HCT116 (cell line): ENCODE measurements around the gene GALNT13. TPM values are rescaled to one million over a fixed set of nuclear protein-coding genes. Genes with fewer than 3 reads are reported as not detected.

Experiments
- ATAC-seq: fragments of 200-7000 bp; cut with Tn5 transposase; 2 replicates; pipeline ENCODE4 v1.9.1; 2020; ENCODE audit warnings: mild to moderate bottlenecking, moderate library complexity
- BruUV-seq: library from RNA; stranded (reverse); fragments of 400-500 nt; replicated peaks from 2 replicates; lab custom pipeline; 2021; lab: Mats Ljungman, UMichigan
- CTCF ChIA-PET: fragments of 300-600 bp; sonication (Branson Sonifier 250); formaldehyde crosslinking; loops from one replicate; lab custom pipeline; 2021; ENCODE audit warnings: antibody characterized with exemption; lab: Charles Lee
- POLR2A ChIA-PET: fragments of 300-600, 350-600 bp; sonication (Branson Sonifier 250); formaldehyde crosslinking; loops from one replicate; lab custom pipeline; 2021; ENCODE audit warnings: antibody characterized with exemption; lab: Charles Lee
- RAD21 ChIA-PET, 2 experiments: fragments of 300-600 bp; sonication (Branson Sonifier 250); formaldehyde crosslinking; loops; one replicate each; lab custom pipeline; 2023; ENCODE audit warnings: low total read pairs in 2 of 2; ENCODE audit not compliant: uncharacterized antibody in 2 of 2, unreplicated experiment in 2 of 2, low non-redundant PET in 1 of 2; lab: Charles Lee
- DNase-seq: peaks from one replicate; pipeline ENCODE4 v3.0.0-alpha.2; 2010; ENCODE audit warnings: low read depth, low spot score
- H2AFZ ChIP-seq: fragments of 200-600 bp; shearing (Covaris generic), sonication (generic); 2 replicates; pipeline ENCODE4 v1.6.1; 2017; ENCODE audit warnings: low read depth, mixed run types, mixed read lengths, antibody characterized with exemption, low read length; ENCODE audit not compliant: poor library complexity, severe bottlenecking
- H3K27ac ChIP-seq: 2 replicates; pipeline ENCODE4 v1.5.1; 2012; ENCODE audit warnings: low read depth, low read length
- H3K27me3 ChIP-seq: fragments of 200-600 bp; sonication (generic); 2 replicates; pipeline ENCODE4 v1.6.1; 2016; ENCODE audit warnings: mixed run types, low read length, mixed read lengths; ENCODE audit not compliant: insufficient read depth
- H3K36me3 ChIP-seq, 2 experiments: fragments of 200-500 bp in 1 of 2; fragments of 200-600 bp in 1 of 2; sonication (Bioruptor generic) in 1 of 2; sonication (generic) in 1 of 2; 2 replicates each; pipeline versions ENCODE4 v1.5.1 to v1.6.1; 2014 to 2016; ENCODE audit warnings: low read length in 2 of 2, inconsistent platforms in 1 of 2, mixed read lengths in 1 of 2, mixed run types in 1 of 2; ENCODE audit not compliant: insufficient read depth in 2 of 2, control insufficient read depth in 1 of 2
- H3K4me1 ChIP-seq, 2 experiments: fragments of 200-600 bp in 1 of 2; sonication (generic) in 1 of 2; 2 replicates each; pipeline versions ENCODE4 v1.5.1 to v1.6.1; 2012 to 2017; ENCODE audit warnings: low read length in 2 of 2, inconsistent platforms in 1 of 2, mild to moderate bottlenecking in 1 of 2, mixed read lengths in 1 of 2, mixed run types in 1 of 2, moderate library complexity in 1 of 2; ENCODE audit not compliant: insufficient read depth in 2 of 2, control insufficient read depth in 1 of 2
- H3K4me2 ChIP-seq: fragments of 200-600 bp; sonication (generic); 2 replicates; pipeline ENCODE4 v1.6.1; 2017; ENCODE audit warnings: mixed run types, low read length, mixed read lengths
- H3K4me3 ChIP-seq, 2 experiments: fragments of 200-600 bp in 1 of 2; sonication (generic) in 1 of 2; replicated peaks in 1 of 2; 2 replicates each; pipeline ENCODE4 v1.5.1; 2011 to 2016; ENCODE audit warnings: low read length in 2 of 2, control low read depth in 1 of 2, low read depth in 1 of 2, mild to moderate bottlenecking in 1 of 2, mixed read lengths in 1 of 2, mixed run types in 1 of 2
- H3K79me2 ChIP-seq: fragments of 200-600 bp; sonication (generic); 2 replicates; pipeline ENCODE4 v1.6.1; 2017; ENCODE audit warnings: mild to moderate bottlenecking, mixed run types, low read length, moderate library complexity, mixed read lengths; ENCODE audit not compliant: insufficient read depth
- H3K9ac ChIP-seq: fragments of 200-600 bp; sonication (generic); 2 replicates; pipeline ENCODE4 v1.6.1; 2016; ENCODE audit warnings: low read length, mixed read lengths
- H3K9me2 ChIP-seq: fragments of 200-600 bp; sonication (generic), shearing (Covaris generic); 2 replicates; pipeline ENCODE4 v1.6.1; 2017; ENCODE audit warnings: mixed run types, mild to moderate bottlenecking, moderate library complexity; ENCODE audit not compliant: insufficient read depth
- H3K9me3 ChIP-seq, 2 experiments: fragments of 200-500 bp in 1 of 2; fragments of 200-600 bp in 1 of 2; sonication (Bioruptor generic) in 1 of 2; sonication (generic) in 1 of 2; 2 replicates each; pipeline ENCODE4 v1.6.1; 2014 to 2017; ENCODE audit warnings: low read length in 2 of 2, mixed read lengths in 2 of 2, inconsistent platforms in 1 of 2, low read depth in 1 of 2, mild to moderate bottlenecking in 1 of 2, mixed run types in 1 of 2, moderate library complexity in 1 of 2; ENCODE audit not compliant: control insufficient read depth in 1 of 2, insufficient read depth in 1 of 2
- H4K20me1 ChIP-seq: fragments of 200-600 bp; sonication (generic), shearing (Covaris generic); 2 replicates; pipeline ENCODE4 v1.6.1; 2017; ENCODE audit warnings: mixed run types, mild to moderate bottlenecking, moderate library complexity; ENCODE audit not compliant: insufficient read depth
- EZH2 ChIP-seq: fragments of 200-600 bp; sonication (generic); IDR thresholded peaks from 2 replicates; pipeline ENCODE4 v1.6.1; 2017; ENCODE audit warnings: antibody characterized with exemption, mixed run types
- EZH2phosphoT487 ChIP-seq: fragments of 200-600 bp; IDR thresholded peaks from 2 replicates; pipeline ENCODE4 v1.6.1; 2018; ENCODE audit warnings: antibody characterized with exemption, borderline replicate concordance
- FOSL1 ChIP-seq: IDR thresholded peaks from 2 replicates; pipeline ENCODE4 v1.6.1; 2012; ENCODE audit warnings: low read depth
- POLR2AphosphoS5 ChIP-seq: IDR thresholded peaks from 2 replicates; pipeline ENCODE4 v1.6.1; 2011; ENCODE audit warnings: mild to moderate bottlenecking, low read depth, low read length, moderate library complexity
- SRF ChIP-seq: IDR thresholded peaks from 2 replicates; pipeline ENCODE4 v1.6.1; 2012; ENCODE audit warnings: low read depth
- TCF7L2 ChIP-seq: IDR thresholded peaks from 2 replicates; pipeline ENCODE4 v1.7.0; 2011; ENCODE audit warnings: borderline replicate concordance, inconsistent platforms; ENCODE audit not compliant: insufficient read depth, insufficient read length; ENCODE audit errors: extremely low read depth
- YY1 ChIP-seq: IDR thresholded peaks from 2 replicates; pipeline ENCODE4 v1.6.1; 2011; ENCODE audit warnings: low read length, low read depth, moderate library complexity, mild to moderate bottlenecking; ENCODE audit not compliant: insufficient replicate concordance; ENCODE audit errors: extremely low read depth
- ZFX ChIP-seq: fragments of 450-650 bp; IDR thresholded peaks from 2 replicates; pipeline ENCODE4 v1.6.1; 2017
- intact Hi-C: fragments of 100-400 bp; cut with micrococcal nuclease; formaldehyde crosslinking; loops from 2 replicates; pipeline ENCODE4 v1.10.0; 2022
- total RNA-seq: library from RNA; stranded (reverse); gene quantifications from one replicate; pipeline ENCODE4 v1.2.1, GENCODE V29; 2021; ENCODE audit not compliant: unreplicated experiment
- TF ChIP-seq, protein P1 (sequence below): IDR thresholded peaks from 2 replicates; pipeline ENCODE4 v1.6.1; 2012
- TF ChIP-seq, protein P2 (sequence below), 3 experiments: fragments of 200-600 bp in 1 of 3; sonication (generic) in 1 of 3; IDR thresholded peaks in 2 of 3; conservative IDR thresholded peaks in 1 of 3; 2 replicates each; pipeline ENCODE4 v1.5.1; 2012 to 2017; ENCODE audit warnings: low read depth in 2 of 3, low read length in 2 of 3, antibody characterized with exemption in 1 of 3, borderline replicate concordance in 1 of 3, control low read depth in 1 of 3, mild to moderate bottlenecking in 1 of 3, mixed read lengths in 1 of 3, mixed run types in 1 of 3, moderate library complexity in 1 of 3; ENCODE audit not compliant: insufficient read depth in 1 of 3

Gene GALNT13
- total RNA-seq, 1 experiment from 2014 or later: 0.44 TPM

DNA sequence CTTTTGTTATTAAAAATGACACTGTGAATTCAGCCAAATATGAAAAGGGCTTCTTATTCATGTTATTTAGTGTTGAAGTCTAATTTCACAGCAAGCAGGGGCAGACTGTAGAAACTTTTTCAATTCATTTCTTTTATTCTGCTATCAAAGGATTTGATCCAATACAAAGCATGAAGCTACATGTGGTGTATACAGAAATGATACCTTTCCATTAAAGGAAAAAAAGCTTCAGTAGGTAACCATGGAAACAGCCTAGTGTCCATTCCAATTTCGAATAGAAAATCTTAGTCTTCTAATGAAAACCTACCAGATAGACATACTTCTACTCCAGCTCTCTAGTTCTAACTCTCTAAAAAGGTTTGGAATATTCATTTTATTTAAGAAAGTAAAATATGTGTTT, 550.5 kb downstream of the GALNT13 start:
- Histone ChIP-seq H3K27ac (no peak overlapping the region), H3K27me3 (no peaks in the 10 kb centered on the region), H3K4me3 (no peak overlapping the region), H4K20me1 (no peaks in the 10 kb centered on the region), H3K9ac (no peak overlapping the region), H3K4me2 (no peak overlapping the region), H3K9me3 (no peaks in the 10 kb centered on the region), H2AFZ (no peak overlapping the region), H3K9me2 (no peaks in the 10 kb centered on the region), H3K4me1 (no peaks in the 10 kb centered on the region), H3K36me3 (no peaks in the 10 kb centered on the region), H3K79me2 (no peaks in the 10 kb centered on the region)
- DNase-seq: no peak
- RAD21 ChIA-PET: no interaction called here
- CTCF ChIA-PET: no interaction called here
- ATAC-seq: no peak
- no peak for TF ChIP-seq YY1
- intact Hi-C loops: no loop called here
- POLR2A ChIA-PET: no interaction called here
- BruUV-seq: no TSS peak

DNA sequence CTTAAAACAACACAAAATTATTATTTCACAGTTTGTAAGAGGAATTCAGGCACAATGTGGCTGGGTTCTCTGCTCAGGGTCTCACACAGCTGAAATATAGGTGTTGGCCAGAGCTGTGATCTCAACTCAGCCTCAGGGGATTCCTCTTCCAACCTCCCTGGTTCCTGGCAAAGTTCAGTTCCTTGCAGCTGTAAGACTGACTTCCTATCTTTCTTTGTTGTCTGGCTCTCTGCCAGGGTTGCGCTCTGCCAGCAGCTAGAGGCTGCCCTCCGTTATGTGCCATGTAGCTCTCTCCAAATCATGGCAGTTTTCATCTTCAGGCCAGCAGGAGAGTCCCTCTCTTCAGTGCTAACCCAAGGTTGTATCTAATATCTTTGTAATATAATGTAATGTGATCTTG, 554.3 kb downstream of the GALNT13 start:
- H3K9me2 ChIP-seq: no peaks in the 10 kb centered on the region
- no peak overlapping the region for H3K4me2 ChIP-seq
- ATAC-seq (no peak), DNase-seq (no peak)
- H3K4me1 ChIP-seq: no peaks in the 10 kb centered on the region
- no peaks in the 10 kb centered on the region for H3K9me3 ChIP-seq
- no peak overlapping the region for H3K27ac ChIP-seq
- no peaks in the 10 kb centered on the region for H3K36me3 ChIP-seq
- BruUV-seq: no TSS peak
- intact Hi-C loops: no loop called here
- H3K79me2 ChIP-seq: no peaks in the 10 kb centered on the region
- no peak overlapping the region for H2AFZ ChIP-seq
- H4K20me1 ChIP-seq: no peaks in the 10 kb centered on the region
- no peak overlapping the region for H3K4me3 ChIP-seq
- RAD21 ChIA-PET: no interaction called here
- POLR2A ChIA-PET: no interaction called here
- H3K27me3 ChIP-seq: no peaks in the 10 kb centered on the region
- no peak overlapping the region for H3K9ac ChIP-seq
- TF ChIP-seq ZFX (no peak), FOSL1 (no peak), POLR2AphosphoS5 (no peak), TCF7L2 (no peak), SRF (no peak), EZH2phosphoT487 (no peak), EZH2 (no peak)
- TF ChIP-seq, protein P1, sequence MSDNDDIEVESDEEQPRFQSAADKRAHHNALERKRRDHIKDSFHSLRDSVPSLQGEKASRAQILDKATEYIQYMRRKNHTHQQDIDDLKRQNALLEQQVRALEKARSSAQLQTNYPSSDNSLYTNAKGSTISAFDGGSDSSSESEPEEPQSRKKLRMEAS: no peak
- TF ChIP-seq, protein P2, sequence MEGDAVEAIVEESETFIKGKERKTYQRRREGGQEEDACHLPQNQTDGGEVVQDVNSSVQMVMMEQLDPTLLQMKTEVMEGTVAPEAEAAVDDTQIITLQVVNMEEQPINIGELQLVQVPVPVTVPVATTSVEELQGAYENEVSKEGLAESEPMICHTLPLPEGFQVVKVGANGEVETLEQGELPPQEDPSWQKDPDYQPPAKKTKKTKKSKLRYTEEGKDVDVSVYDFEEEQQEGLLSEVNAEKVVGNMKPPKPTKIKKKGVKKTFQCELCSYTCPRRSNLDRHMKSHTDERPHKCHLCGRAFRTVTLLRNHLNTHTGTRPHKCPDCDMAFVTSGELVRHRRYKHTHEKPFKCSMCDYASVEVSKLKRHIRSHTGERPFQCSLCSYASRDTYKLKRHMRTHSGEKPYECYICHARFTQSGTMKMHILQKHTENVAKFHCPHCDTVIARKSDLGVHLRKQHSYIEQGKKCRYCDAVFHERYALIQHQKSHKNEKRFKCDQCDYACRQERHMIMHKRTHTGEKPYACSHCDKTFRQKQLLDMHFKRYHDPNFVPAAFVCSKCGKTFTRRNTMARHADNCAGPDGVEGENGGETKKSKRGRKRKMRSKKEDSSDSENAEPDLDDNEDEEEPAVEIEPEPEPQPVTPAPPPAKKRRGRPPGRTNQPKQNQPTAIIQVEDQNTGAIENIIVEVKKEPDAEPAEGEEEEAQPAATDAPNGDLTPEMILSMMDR (IDR thresholded peaks at IDR 0.05 in 2 of 3, conservative IDR thresholded peaks at IDR 0.05 in 1 of 3; ENCODE audit: borderline replicate concordance in 1 of 3, insufficient read depth in 1 of 3, low read depth in 2 of 3, low read length in 2 of 3): no peak
- CTCF ChIA-PET: no interaction called here
